GM12878 (cell line): Measurements from ENCODE around the gene USP12. TPM values are rescaled to one million over a fixed set of nuclear protein-coding genes. Genes with fewer than 3 reads are reported as not detected.

Experiments used
- ATAC-seq: fragments of 200-7000 bp; cut with Tn5 transposase; 3 replicates; pipeline ENCODE4 v1.9.1; 2020; ENCODE audit warnings: mild to moderate bottlenecking, moderate library complexity
- BruUV-seq: library from RNA; stranded (reverse); fragments of 400-500 nt; replicated peaks from 2 replicates; lab custom pipeline; 2021; lab: Mats Ljungman, UMichigan
- CTCF ChIA-PET: fragments of 300-600 bp; sonication (Branson Sonifier 250); formaldehyde crosslinking; extraction: SDS; loops from one replicate; lab custom pipeline; 2021; ENCODE audit warnings: inconsistent platforms; lab: Yijun Ruan, JAX
- POLR2A ChIA-PET: fragments of 350-600 bp; formaldehyde crosslinking; extraction: SDS; loops from one replicate; lab custom pipeline; 2021; ENCODE audit warnings: inconsistent platforms; lab: Charles Lee
- RAD21 ChIA-PET: fragments of 300-600 bp; sonication (Branson Sonifier 250); formaldehyde crosslinking; loops from one replicate; lab custom pipeline; 2023; ENCODE audit warnings: antibody characterized with exemption; ENCODE audit not compliant: unreplicated experiment; lab: Charles Lee
- SMC1A ChIA-PET: fragments of 300-600 bp; sonication (Branson Sonifier 250); formaldehyde crosslinking; loops from one replicate; lab custom pipeline; 2023; ENCODE audit not compliant: unreplicated experiment, uncharacterized antibody; lab: Charles Lee
- DNase-seq: peaks from one replicate; pipeline ENCODE4 v3.0.0-alpha.2; 2011; ENCODE audit warnings: low read depth, low spot score
- FAIRE-seq: peaks from 3 replicates; lab custom pipeline; 2011; peaks lifted over from hg19 to GRCh38; lab: Jason Lieb, UNC
- H2AFZ ChIP-seq: 2 replicates; pipeline ENCODE4 v1.6.0; 2011; ENCODE audit warnings: low read depth, low read length, control low read depth; ENCODE audit not compliant: control insufficient read depth
- H3K27ac ChIP-seq: 2 replicates; pipeline ENCODE4 v1.5.1; 2011; ENCODE audit warnings: control low read depth; ENCODE audit not compliant: control insufficient read depth, insufficient read depth
- H3K27me3 ChIP-seq, 2 experiments: replicated peaks in 1 of 2; 2 replicates each; pipeline versions ENCODE4 v1.6.0 to v1.6.1; 2011; ENCODE audit warnings: low read length in 1 of 2; ENCODE audit not compliant: control insufficient read depth in 2 of 2, insufficient read depth in 2 of 2
- H3K36me3 ChIP-seq, 2 experiments: 2 replicates each; pipeline ENCODE4 v1.5.1; 2011; ENCODE audit warnings: low read length in 1 of 2; ENCODE audit not compliant: control insufficient read depth in 2 of 2, insufficient read depth in 2 of 2
- H3K4me1 ChIP-seq: 2 replicates; pipeline ENCODE4 v1.6.1; 2011; ENCODE audit warnings: mild to moderate bottlenecking, low read length, moderate library complexity, mixed read lengths; ENCODE audit not compliant: control insufficient read depth, insufficient read depth
- H3K4me2 ChIP-seq: 2 replicates; pipeline ENCODE4 v1.6.0; 2011; ENCODE audit warnings: control low read depth; ENCODE audit not compliant: control insufficient read depth, insufficient read depth
- H3K4me3 ChIP-seq: fragments of 200-600 bp; sonication (generic); 2 replicates; pipeline ENCODE4 v1.5.1; 2016
- H3K79me2 ChIP-seq: 2 replicates; pipeline ENCODE4 v1.6.0; 2011; ENCODE audit warnings: low read length; ENCODE audit not compliant: control insufficient read depth, insufficient read depth
- H3K9ac ChIP-seq: 2 replicates; pipeline ENCODE4 v1.8.0; 2011; ENCODE audit warnings: low read length, control low read depth, mixed read lengths; ENCODE audit not compliant: control insufficient read depth, insufficient read depth
- H3K9me3 ChIP-seq: replicated peaks from 3 replicates; pipeline ENCODE4 v1.5.1; 2011; ENCODE audit warnings: mild to moderate bottlenecking, low read length; ENCODE audit not compliant: control insufficient read depth, insufficient read depth
- H4K20me1 ChIP-seq: 2 replicates; pipeline ENCODE4 v1.6.0; 2011; ENCODE audit not compliant: control insufficient read depth, insufficient read depth
- ETV6 ChIP-seq, 2 experiments: fragments of 450-650 bp in 1 of 2; IDR thresholded peaks in 1 of 2; conservative IDR thresholded peaks in 1 of 2; 2 replicates each; pipeline ENCODE4 v1.6.1; 2014; ENCODE audit warnings: antibody characterized with exemption in 1 of 2, borderline replicate concordance in 1 of 2, low read depth in 1 of 2, mild to moderate bottlenecking in 1 of 2, moderate library complexity in 1 of 2
- HDAC2 ChIP-seq: fragments of 200-600 bp; sonication (generic); IDR thresholded peaks from 2 replicates; pipeline ENCODE4 v1.6.1; 2017
- KDM1A ChIP-seq: fragments of 200-600 bp; sonication (generic); IDR thresholded peaks from 2 replicates; pipeline ENCODE4 v1.6.1; 2016; ENCODE audit warnings: borderline replicate concordance
- MAX ChIP-seq: IDR thresholded peaks from 2 replicates; pipeline ENCODE4 v1.6.1; 2012; ENCODE audit warnings: low read depth, low read length, improper control_type of control experiment
- MTA2 ChIP-seq: fragments of 450-650 bp; IDR thresholded peaks from 2 replicates; pipeline ENCODE4 v1.6.1; 2016; ENCODE audit warnings: low read depth, mild to moderate bottlenecking, moderate library complexity
- NFYB ChIP-seq: IDR thresholded peaks from 2 replicates; pipeline ENCODE4 v1.6.1; 2011; ENCODE audit warnings: low read depth, mild to moderate bottlenecking, low read length, improper control_type of control experiment, moderate library complexity; ENCODE audit not compliant: insufficient read depth
- RBBP5 ChIP-seq: fragments of 200-600 bp; sonication (generic); conservative IDR thresholded peaks from 2 replicates; pipeline ENCODE4 v1.6.1; 2016
- RFX5 ChIP-seq: IDR thresholded peaks from 2 replicates; pipeline ENCODE4 v1.6.1; 2011; ENCODE audit warnings: low read depth, low read length, improper control_type of control experiment
- SREBF2 ChIP-seq: IDR thresholded peaks from 2 replicates; pipeline ENCODE4 v1.6.1; 2012; ENCODE audit warnings: mild to moderate bottlenecking, low read length
- TCF12 ChIP-seq: IDR thresholded peaks from 2 replicates; pipeline ENCODE4 v1.6.1; 2011; ENCODE audit warnings: low read depth, mild to moderate bottlenecking, low read length
- USF2 ChIP-seq: IDR thresholded peaks from 2 replicates; pipeline ENCODE4 v1.6.1; 2011; ENCODE audit warnings: low read depth, low read length, improper control_type of control experiment, borderline replicate concordance
- WRNIP1 ChIP-seq: IDR thresholded peaks from 2 replicates; pipeline ENCODE4 v1.6.1; 2011; ENCODE audit warnings: low read depth, low read length, improper control_type of control experiment, borderline replicate concordance
- ZNF207 ChIP-seq: fragments of 450-650 bp; IDR thresholded peaks from 2 replicates; pipeline ENCODE4 v1.6.1; 2014; ENCODE audit warnings: antibody characterized with exemption, mild to moderate bottlenecking, borderline replicate concordance
- WGBS: methylation state at CpG from one replicate; pipeline ENCODE4 v1.1.6; 2016; ENCODE audit warnings: low lambda C conversion rate; ENCODE audit not compliant: insufficient replicate concordance, insufficient coverage; ENCODE audit errors: missing lambda C conversion rate; 5-methylcytosine and 5-hydroxymethylcytosine counted together
- in situ Hi-C: fragments of 300-500 bp; cut with MboI; formaldehyde crosslinking; loops from 9 replicates; pipeline ENCODE4 v1.14.3; 2018; ENCODE audit warnings: mixed read lengths
- intact Hi-C: fragments of 100-400 bp; cut with micrococcal nuclease; formaldehyde crosslinking; loops from one replicate; pipeline ENCODE4 v1.14.2; 2022; ENCODE audit not compliant: unreplicated experiment
- polyA plus RNA-seq, 11 experiments: library from polyadenylated mRNA; depleted of rRNA in 4 of 11; unstranded in 6 of 11; stranded (reverse) in 5 of 11; fragments of >200 nt; fragmentation: Nextera tagmentation in 4 of 11; fragmentation: Illumina TruSeq in 1 of 11; extraction: Ambion mirVana in 4 of 11; extraction: Trizol in 1 of 11; gene quantifications; 1 replicate in 1 of 11; 2 replicates in 10 of 11; pipeline versions ENCODE4 v1.2.1 to v1.2.3, GENCODE V29; 2011 to 2016; ENCODE audit warnings: inconsistent platforms in 2 of 11, missing spikeins in 2 of 11, low read depth in 1 of 11
- total RNA-seq, 4 experiments: library from RNA; depleted of rRNA in 3 of 4; stranded (reverse); fragments of >200 nt in 3 of 4; fragmentation: Illumina TruSeq in 1 of 4; extraction: Trizol in 1 of 4; gene quantifications; 2 replicates each; pipeline versions ENCODE4 v1.2.1 to v1.2.3, GENCODE V29; 2013 to 2021
- TF ChIP-seq, protein P1 (sequence below): fragments of 450-650 bp; IDR thresholded peaks from 2 replicates; pipeline ENCODE4 v1.6.1; 2017; ENCODE audit warnings: mild to moderate bottlenecking, moderate library complexity
- TF ChIP-seq, protein P2 (sequence below): fragments of 450-650 bp; formaldehyde crosslinking; IDR thresholded peaks from 2 replicates; pipeline ENCODE4 v1.4.0; 2022; ENCODE audit warnings: mild to moderate bottlenecking, moderate library complexity

The USP12 gene
- total and polyA plus RNA-seq, 10 of the 15 experiments (the other 5 are each of a cell fraction or from before 2014, with no cell fraction given): 3.5 to 32.2 (median 24.6) TPM

DNA sequence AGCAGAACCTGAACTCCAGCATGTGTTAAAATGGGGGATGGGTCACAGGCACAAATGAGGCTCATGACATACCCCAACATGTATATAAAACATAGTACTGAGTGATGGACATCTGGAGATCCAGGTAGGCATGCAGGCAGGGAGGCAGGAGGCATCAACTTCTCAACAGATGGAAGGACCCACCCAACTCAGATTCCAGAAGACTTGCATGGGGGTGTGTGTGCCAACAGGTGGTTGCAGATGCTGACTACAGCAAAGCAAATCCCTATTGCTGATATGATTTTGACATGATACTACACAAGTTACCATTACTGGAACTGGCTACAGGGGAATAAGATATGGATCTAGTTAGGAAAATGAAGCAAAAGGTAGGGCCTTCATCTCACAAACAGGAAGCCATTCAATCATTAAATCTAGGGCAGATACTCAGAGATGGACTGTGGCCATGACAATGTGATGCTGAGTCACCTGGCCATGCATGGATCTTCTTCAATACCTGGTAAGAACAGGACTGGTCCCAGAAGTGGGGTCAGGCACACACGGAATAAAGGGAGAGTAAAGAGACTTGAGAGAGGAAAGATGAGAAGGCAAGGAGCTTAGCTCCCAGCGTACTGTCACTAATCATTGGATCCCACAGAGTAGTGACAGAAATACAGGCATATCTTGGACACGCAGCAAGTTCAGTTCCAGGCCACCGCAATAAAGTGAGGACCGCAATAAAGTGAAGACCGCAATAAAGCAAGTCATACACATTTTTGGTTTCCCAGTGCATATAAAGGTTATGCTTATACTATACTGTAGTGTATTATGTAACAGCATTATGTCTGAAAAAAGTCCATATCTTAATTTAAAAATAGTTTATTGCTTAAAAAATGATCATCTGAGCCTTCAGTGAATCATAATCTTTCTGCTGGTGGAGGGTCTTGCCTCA is 91.3 kb downstream of the USP12 start:
- in situ Hi-C loops (no loop called here), intact Hi-C loops (no loop called here)
- no TSS peak for BruUV-seq
- no peaks in the 10 kb centered on the region for H4K20me1 ChIP-seq
- no peak overlapping the region for H2AFZ ChIP-seq
- H3K4me1 ChIP-seq: no peaks in the 10 kb centered on the region
- SMC1A ChIA-PET: no interaction called here
- FAIRE-seq (no peak), DNase-seq (no peak), ATAC-seq (no peak)
- peaks cover 0 to 2% of the 10 kb centered on the region in 2 experiments; a peak in 3 of 4 replicates for H3K36me3 ChIP-seq
- CTCF ChIA-PET: no interaction called here
- RAD21 ChIA-PET: no interaction called here
- H3K27me3 ChIP-seq: no peaks in the 10 kb centered on the region
- no peak overlapping the region for H3K4me3 ChIP-seq
- H3K27ac ChIP-seq: no peak overlapping the region
- no peaks in the 10 kb centered on the region for H3K9me3 ChIP-seq
- 98% methylated on average over 6 of the region's 6 CpGs for WGBS
- H3K4me2 ChIP-seq: no peak overlapping the region
- POLR2A ChIA-PET: no interaction called here
- no peaks in the 10 kb centered on the region for H3K79me2 ChIP-seq
- H3K9ac ChIP-seq: no peak overlapping the region
- TF ChIP-seq HDAC2 (no peak), TCF12 (no peak), KDM1A (no peak), MAX (no peak), ETV6 (conservative IDR thresholded peaks at IDR 0.05 in 1 of 2, IDR thresholded peaks at IDR 0.05 in 1 of 2; ENCODE audit: borderline replicate concordance in 1 of 2, low read depth in 1 of 2) (no peak), MTA2 (no peak), RFX5 (no peak), SREBF2 (no peak), USF2 (no peak), ZNF207 (no peak), RBBP5 (no peak), NFYB (no peak), WRNIP1 (no peak)
- TF ChIP-seq, protein P1, sequence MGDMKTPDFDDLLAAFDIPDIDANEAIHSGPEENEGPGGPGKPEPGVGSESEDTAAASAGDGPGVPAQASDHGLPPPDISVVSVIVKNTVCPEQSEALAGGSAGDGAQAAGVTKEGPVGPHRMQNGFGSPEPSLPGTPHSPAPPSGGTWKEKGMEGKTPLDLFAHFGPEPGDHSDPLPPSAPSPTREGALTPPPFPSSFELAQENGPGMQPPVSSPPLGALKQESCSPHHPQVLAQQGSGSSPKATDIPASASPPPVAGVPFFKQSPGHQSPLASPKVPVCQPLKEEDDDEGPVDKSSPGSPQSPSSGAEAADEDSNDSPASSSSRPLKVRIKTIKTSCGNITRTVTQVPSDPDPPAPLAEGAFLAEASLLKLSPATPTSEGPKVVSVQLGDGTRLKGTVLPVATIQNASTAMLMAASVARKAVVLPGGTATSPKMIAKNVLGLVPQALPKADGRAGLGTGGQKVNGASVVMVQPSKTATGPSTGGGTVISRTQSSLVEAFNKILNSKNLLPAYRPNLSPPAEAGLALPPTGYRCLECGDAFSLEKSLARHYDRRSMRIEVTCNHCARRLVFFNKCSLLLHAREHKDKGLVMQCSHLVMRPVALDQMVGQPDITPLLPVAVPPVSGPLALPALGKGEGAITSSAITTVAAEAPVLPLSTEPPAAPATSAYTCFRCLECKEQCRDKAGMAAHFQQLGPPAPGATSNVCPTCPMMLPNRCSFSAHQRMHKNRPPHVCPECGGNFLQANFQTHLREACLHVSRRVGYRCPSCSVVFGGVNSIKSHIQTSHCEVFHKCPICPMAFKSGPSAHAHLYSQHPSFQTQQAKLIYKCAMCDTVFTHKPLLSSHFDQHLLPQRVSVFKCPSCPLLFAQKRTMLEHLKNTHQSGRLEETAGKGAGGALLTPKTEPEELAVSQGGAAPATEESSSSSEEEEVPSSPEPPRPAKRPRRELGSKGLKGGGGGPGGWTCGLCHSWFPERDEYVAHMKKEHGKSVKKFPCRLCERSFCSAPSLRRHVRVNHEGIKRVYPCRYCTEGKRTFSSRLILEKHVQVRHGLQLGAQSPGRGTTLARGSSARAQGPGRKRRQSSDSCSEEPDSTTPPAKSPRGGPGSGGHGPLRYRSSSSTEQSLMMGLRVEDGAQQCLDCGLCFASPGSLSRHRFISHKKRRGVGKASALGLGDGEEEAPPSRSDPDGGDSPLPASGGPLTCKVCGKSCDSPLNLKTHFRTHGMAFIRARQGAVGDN: no peak
- TF ChIP-seq, protein P2, sequence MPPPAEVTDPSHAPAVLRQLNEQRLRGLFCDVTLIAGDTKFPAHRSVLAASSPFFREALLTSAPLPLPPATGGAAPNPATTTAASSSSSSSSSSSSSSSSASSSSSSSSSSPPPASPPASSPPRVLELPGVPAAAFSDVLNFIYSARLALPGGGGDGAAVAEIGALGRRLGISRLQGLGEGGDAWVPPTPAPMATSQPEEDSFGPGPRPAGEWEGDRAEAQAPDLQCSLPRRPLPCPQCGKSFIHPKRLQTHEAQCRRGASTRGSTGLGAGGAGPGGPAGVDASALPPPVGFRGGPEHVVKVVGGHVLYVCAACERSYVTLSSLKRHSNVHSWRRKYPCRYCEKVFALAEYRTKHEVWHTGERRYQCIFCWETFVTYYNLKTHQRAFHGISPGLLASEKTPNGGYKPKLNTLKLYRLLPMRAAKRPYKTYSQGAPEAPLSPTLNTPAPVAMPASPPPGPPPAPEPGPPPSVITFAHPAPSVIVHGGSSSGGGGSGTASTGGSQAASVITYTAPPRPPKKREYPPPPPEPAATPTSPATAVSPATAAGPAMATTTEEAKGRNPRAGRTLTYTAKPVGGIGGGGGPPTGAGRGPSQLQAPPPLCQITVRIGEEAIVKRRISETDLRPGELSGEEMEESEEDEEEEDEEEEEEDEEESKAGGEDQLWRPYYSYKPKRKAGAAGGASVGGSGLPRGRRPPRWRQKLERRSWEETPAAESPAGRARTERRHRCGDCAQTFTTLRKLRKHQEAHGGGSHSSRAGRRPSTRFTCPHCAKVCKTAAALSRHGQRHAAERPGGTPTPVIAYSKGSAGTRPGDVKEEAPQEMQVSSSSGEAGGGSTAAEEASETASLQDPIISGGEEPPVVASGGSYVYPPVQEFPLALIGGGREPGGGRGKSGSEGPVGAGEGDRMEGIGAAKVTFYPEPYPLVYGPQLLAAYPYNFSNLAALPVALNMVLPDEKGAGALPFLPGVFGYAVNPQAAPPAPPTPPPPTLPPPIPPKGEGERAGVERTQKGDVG (CRISPR knock-in tag): no peak
